Spinal cord (tissue), 4 donors: ENCODE results near the gene CDCA8. TPM values are rescaled to one million over a fixed set of nuclear protein-coding genes. Genes with fewer than 3 reads are reported as not detected.

Experiments used
- polyA plus RNA-seq, 2 donors: library from polyadenylated mRNA; unstranded; fragments of 120-200 nt; gene quantifications; one replicate each; pipeline ENCODE4 v1.2.1, GENCODE V29; 2013; ENCODE audit not compliant: insufficient read length in 2 of 2
- small RNA-seq: library from RNA; depleted of rRNA; stranded (forward); fragments of <200 nt; gene quantifications from one replicate; pipeline ENCODE3, GENCODE V24; 2014; ENCODE audit warnings: low replicate concordance
- total RNA-seq, 2 donors: library from RNA; depleted of rRNA in 1 of 2; stranded (reverse); fragments of 120-200 nt in 1 of 2; fragments of >200 nt in 1 of 2; gene quantifications; one replicate each; pipeline versions ENCODE4 v1.2.3 to v1.2.4, GENCODE V29; 2013 to 2014

Gene CDCA8
- total and polyA plus RNA-seq, 4 donors: 2.2 to 8.1 (median 5.2) TPM

Small RNA genes within 50 kb of the gene (small RNA-seq; reads per million reads assigned to genes)
- not detected for gene RF00019

Other genes with a start within 250 kb of the CDCA8 start
- 1 to 10 TPM; 1.2 to 2.4 TPM for gene ZC3H12A, start 217.9 kb upstream of the CDCA8 start, total RNA-seq
- 1 to 10 TPM in 1 of 2 donors, under 1 TPM in 1; 0.65 to 1.2 TPM for gene ZC3H12A, start 217.9 kb upstream of the CDCA8 start, polyA plus RNA-seq
- 10 to 100 TPM; 74.2 to 77.1 TPM for gene MEAF6, start 177.8 kb upstream of the CDCA8 start, total RNA-seq
- gene MEAF6, start 177.8 kb upstream of the CDCA8 start, polyA plus RNA-seq: 100 to 1,000 TPM; 133 to 139 TPM
- 10 to 100 TPM; 11.3 to 12.9 TPM for gene SNIP1, start 138.2 kb upstream of the CDCA8 start, total RNA-seq
- 10 to 100 TPM in 1 of 2 donors, 1 to 10 TPM in 1; 9.5 to 14.7 TPM for gene SNIP1, start 138.2 kb upstream of the CDCA8 start, polyA plus RNA-seq
- 10 to 100 TPM in 1 of 2 donors, 1 to 10 TPM in 1; 4.7 to 56.0 TPM for gene DNALI1, start 135.6 kb upstream of the CDCA8 start, total RNA-seq
- 10 to 100 TPM; 47.5 to 59.7 TPM for gene DNALI1, start 135.6 kb upstream of the CDCA8 start, polyA plus RNA-seq
- gene GNL2, start 96.6 kb upstream of the CDCA8 start, total RNA-seq: 10 to 100 TPM; 41.7 to 67.6 TPM
- gene GNL2, start 96.6 kb upstream of the CDCA8 start, polyA plus RNA-seq: 10 to 100 TPM; 37.3 to 44.8 TPM
- under 1 TPM in 1 of 2 donors, not detected in 1; 0.06 TPM for gene RSPO1, start 57.6 kb upstream of the CDCA8 start, total RNA-seq
- gene RSPO1, start 57.6 kb upstream of the CDCA8 start, polyA plus RNA-seq: under 1 TPM; 0.27 to 0.29 TPM
- 1 to 10 TPM; 4.8 to 9.6 TPM for gene EPHA10, start 72.6 kb downstream of the CDCA8 start, total RNA-seq
- gene EPHA10, start 72.6 kb downstream of the CDCA8 start, polyA plus RNA-seq: 10 to 100 TPM; 12.6 to 21.9 TPM
- gene MANEAL, start 101.3 kb downstream of the CDCA8 start, total RNA-seq: 10 to 100 TPM; 15.0 to 30.8 TPM
- 10 to 100 TPM; 50.9 to 53.7 TPM for gene MANEAL, start 101.3 kb downstream of the CDCA8 start, polyA plus RNA-seq
- 10 to 100 TPM; 19.5 to 72.6 TPM for gene C1orf122, start 115.3 kb downstream of the CDCA8 start, total RNA-seq
- 100 to 1,000 TPM; 107 to 110 TPM for gene C1orf122, start 115.3 kb downstream of the CDCA8 start, polyA plus RNA-seq
- gene YRDC, start 115.7 kb downstream of the CDCA8 start, total RNA-seq: 10 to 100 TPM; 11.6 TPM
- gene YRDC, start 115.7 kb downstream of the CDCA8 start, polyA plus RNA-seq: 10 to 100 TPM; 17.0 TPM
- 1 to 10 TPM; 3.1 to 4.3 TPM for gene MTF1, start 167.1 kb downstream of the CDCA8 start, total RNA-seq
- 1 to 10 TPM; 7.6 to 8.6 TPM for gene MTF1, start 167.1 kb downstream of the CDCA8 start, polyA plus RNA-seq